OCI-LY7 (cell line): ENCODE results near the gene RAD51B. TPM values are rescaled to one million over a fixed set of nuclear protein-coding genes. Genes with fewer than 3 reads are reported as not detected.
"Not testable (repeated sequence)": the region's sequence is repeated elsewhere in the genome, so short reads cannot be mapped to it uniquely, and the experiment has no call there.

Experiments
- BruUV-seq: library from RNA; stranded (reverse); fragments of 400-500 nt; replicated peaks from 2 replicates; lab custom pipeline; 2021; lab: Mats Ljungman, UMichigan
- CTCF ChIA-PET: fragments of 300-600 bp; sonication (Branson Sonifier 250); formaldehyde crosslinking; loops from one replicate; lab custom pipeline; 2022; ENCODE audit warnings: antibody characterized with exemption; ENCODE audit not compliant: unreplicated experiment; lab: Charles Lee
- POLR2A ChIA-PET: fragments of 300-600 bp; sonication (Branson Sonifier 250); formaldehyde crosslinking; loops from one replicate; lab custom pipeline; 2022; ENCODE audit warnings: antibody characterized with exemption; lab: Charles Lee
- DNase-seq: peaks from one replicate; pipeline ENCODE4 v3.0.0-alpha.2; 2015; ENCODE audit warnings: low spot score
- H2AFZ ChIP-seq: fragments of 200-600 bp; sonication (generic), shearing (Covaris generic); 2 replicates; pipeline ENCODE4 v1.6.1; 2014; ENCODE audit warnings: mild to moderate bottlenecking, antibody characterized with exemption, low read length, moderate library complexity
- H3K27ac ChIP-seq: fragments of 200-600 bp; sonication (generic); 2 replicates; pipeline ENCODE4 v1.5.1; 2014; ENCODE audit warnings: mixed run types, low read depth, mild to moderate bottlenecking, moderate library complexity, low read length, inconsistent platforms; ENCODE audit not compliant: poor library complexity, severe bottlenecking
- H3K36me3 ChIP-seq: fragments of 200-600 bp; sonication (generic); 2 replicates; pipeline ENCODE4 v1.6.1; 2014; ENCODE audit warnings: mild to moderate bottlenecking, antibody characterized with exemption, low read length, moderate library complexity, mixed read lengths; ENCODE audit not compliant: insufficient read depth
- H3K4me1 ChIP-seq: fragments of 200-600 bp; sonication (generic); 2 replicates; pipeline ENCODE4 v1.5.1; 2014; ENCODE audit warnings: mild to moderate bottlenecking, low read length; ENCODE audit not compliant: insufficient read depth, poor library complexity, severe bottlenecking
- H3K4me2 ChIP-seq: fragments of 200-600 bp; sonication (generic); 2 replicates; pipeline ENCODE4 v1.6.1; 2014; ENCODE audit warnings: mild to moderate bottlenecking, low read length
- H3K4me3 ChIP-seq: fragments of 200-600 bp; sonication (generic); 2 replicates; pipeline ENCODE4 v1.5.1; 2014; ENCODE audit warnings: mild to moderate bottlenecking, low read depth, low read length; ENCODE audit not compliant: poor library complexity, severe bottlenecking
- H3K79me2 ChIP-seq: fragments of 200-600 bp; sonication (generic); 2 replicates; pipeline ENCODE4 v1.6.1; 2016; ENCODE audit warnings: low read depth, mild to moderate bottlenecking, low read length, moderate library complexity, mixed read lengths; ENCODE audit not compliant: insufficient read depth
- H3K9me2 ChIP-seq: fragments of 200-600 bp; sonication (generic); 2 replicates; pipeline ENCODE4 v1.6.1; 2016; ENCODE audit warnings: mild to moderate bottlenecking, low read length, mixed read lengths; ENCODE audit not compliant: insufficient read depth
- H3K9me3 ChIP-seq: fragments of 200-600 bp; sonication (generic); 2 replicates; pipeline ENCODE4 v1.6.1; 2014; ENCODE audit warnings: mild to moderate bottlenecking, mixed run types, low read length, mixed read lengths
- H4K20me1 ChIP-seq: fragments of 200-600 bp; sonication (generic); 2 replicates; pipeline ENCODE4 v1.6.1; 2014; ENCODE audit warnings: mild to moderate bottlenecking, antibody characterized with exemption, low read length, moderate library complexity, mixed read lengths; ENCODE audit not compliant: insufficient read depth
- EZH2phosphoT487 ChIP-seq: fragments of 200-600 bp; sonication (generic); IDR thresholded peaks from 2 replicates; pipeline ENCODE4 v1.6.1; 2018; ENCODE audit warnings: low read depth, borderline replicate concordance, mild to moderate bottlenecking, mixed run types, antibody characterized with exemption, low read length, moderate library complexity, mixed read lengths
- intact Hi-C: fragments of 100-400 bp; cut with micrococcal nuclease; formaldehyde crosslinking; loops from one replicate; pipeline ENCODE4 v1.10.0; 2022; ENCODE audit not compliant: unreplicated experiment
- total RNA-seq, 2 experiments: library from RNA; depleted of rRNA in 1 of 2; stranded (reverse); fragments of >200 nt in 1 of 2; shearing (Covaris generic) in 1 of 2; gene quantifications; 2 replicates each; pipeline ENCODE4 v1.2.3, GENCODE V29; 2014 to 2022
- TF ChIP-seq, protein P1 (sequence below): fragments of 200-600 bp; sonication (generic); conservative IDR thresholded peaks from 2 replicates; pipeline ENCODE4 v1.5.1; 2014; ENCODE audit warnings: mild to moderate bottlenecking, antibody characterized with exemption, low read length, moderate library complexity, mixed read lengths

RAD51B gene
- total RNA-seq, 2 experiments from 2014 or later = 41.4 to 89.9 TPM

DNA sequence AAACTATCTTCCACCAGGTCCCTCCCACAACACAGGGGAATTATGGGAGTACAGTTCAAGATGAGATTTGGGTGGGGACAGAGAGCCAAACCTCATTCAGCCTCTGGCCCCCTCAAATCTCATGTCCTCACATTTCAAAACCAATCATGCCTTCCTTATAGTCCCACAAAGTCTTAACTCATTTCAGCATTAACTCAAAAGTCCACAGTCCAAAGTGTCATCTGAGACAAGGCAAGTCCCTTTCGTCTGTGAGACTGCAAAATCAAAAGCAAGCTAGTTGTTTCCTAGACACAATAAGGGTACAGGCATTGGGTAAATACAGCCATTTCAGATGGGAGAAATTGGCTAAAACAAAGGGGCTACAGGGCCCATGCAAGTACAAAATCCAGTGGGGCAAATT, 147.6 kb downstream of the RAD51B start:
- CTCF ChIA-PET = no interaction called here
- intact Hi-C loops = no loop called here

DNA sequence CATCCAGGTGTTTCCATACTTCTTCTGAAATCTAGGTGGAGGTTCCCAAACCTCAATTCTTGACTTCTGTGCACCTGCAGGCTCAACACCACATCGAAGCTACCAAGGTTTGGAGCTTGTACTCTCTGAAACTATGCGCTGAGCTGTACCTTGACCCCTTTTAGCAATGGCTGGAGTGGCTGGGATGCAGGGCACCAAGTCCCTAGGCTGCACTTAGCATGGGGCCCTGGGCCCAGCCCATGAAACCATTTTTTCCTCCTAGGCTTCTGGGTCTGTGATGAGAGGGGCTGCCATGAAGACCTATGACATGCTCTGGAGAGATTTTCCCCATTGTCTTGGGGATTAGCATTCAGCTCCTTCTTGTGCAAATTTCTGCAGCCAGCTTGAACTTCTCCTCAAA, 148.4 kb downstream of the RAD51B start:
- not testable (repeated sequence) for H2AFZ ChIP-seq, BruUV-seq

More for the DNA sequence above, 147.6 kb downstream of the RAD51B start:
- H4K20me1 ChIP-seq = no peaks in the 10 kb centered on the region
- no peaks in the 10 kb centered on the region for H3K79me2 ChIP-seq
- POLR2A ChIA-PET = no interaction called here
- H3K36me3 ChIP-seq = peaks cover 5% of the 10 kb centered on the region; the same call in 1 of the 2 replicates
- DNase-seq = no peak
- H3K9me3 ChIP-seq = no peaks in the 10 kb centered on the region
- peaks cover 7% of the 10 kb centered on the region for H3K4me1 ChIP-seq
- no peak overlapping the region for H3K4me2 ChIP-seq
- no TSS peak for BruUV-seq
- TF ChIP-seq, protein P1, sequence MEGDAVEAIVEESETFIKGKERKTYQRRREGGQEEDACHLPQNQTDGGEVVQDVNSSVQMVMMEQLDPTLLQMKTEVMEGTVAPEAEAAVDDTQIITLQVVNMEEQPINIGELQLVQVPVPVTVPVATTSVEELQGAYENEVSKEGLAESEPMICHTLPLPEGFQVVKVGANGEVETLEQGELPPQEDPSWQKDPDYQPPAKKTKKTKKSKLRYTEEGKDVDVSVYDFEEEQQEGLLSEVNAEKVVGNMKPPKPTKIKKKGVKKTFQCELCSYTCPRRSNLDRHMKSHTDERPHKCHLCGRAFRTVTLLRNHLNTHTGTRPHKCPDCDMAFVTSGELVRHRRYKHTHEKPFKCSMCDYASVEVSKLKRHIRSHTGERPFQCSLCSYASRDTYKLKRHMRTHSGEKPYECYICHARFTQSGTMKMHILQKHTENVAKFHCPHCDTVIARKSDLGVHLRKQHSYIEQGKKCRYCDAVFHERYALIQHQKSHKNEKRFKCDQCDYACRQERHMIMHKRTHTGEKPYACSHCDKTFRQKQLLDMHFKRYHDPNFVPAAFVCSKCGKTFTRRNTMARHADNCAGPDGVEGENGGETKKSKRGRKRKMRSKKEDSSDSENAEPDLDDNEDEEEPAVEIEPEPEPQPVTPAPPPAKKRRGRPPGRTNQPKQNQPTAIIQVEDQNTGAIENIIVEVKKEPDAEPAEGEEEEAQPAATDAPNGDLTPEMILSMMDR = no peak
- TF ChIP-seq EZH2phosphoT487 = no peak
- no peak overlapping the region for H3K4me3 ChIP-seq
- no peak overlapping the region for H3K27ac ChIP-seq
- H2AFZ ChIP-seq = no peak overlapping the region
- no peaks in the 10 kb centered on the region for H3K9me2 ChIP-seq

DNA sequence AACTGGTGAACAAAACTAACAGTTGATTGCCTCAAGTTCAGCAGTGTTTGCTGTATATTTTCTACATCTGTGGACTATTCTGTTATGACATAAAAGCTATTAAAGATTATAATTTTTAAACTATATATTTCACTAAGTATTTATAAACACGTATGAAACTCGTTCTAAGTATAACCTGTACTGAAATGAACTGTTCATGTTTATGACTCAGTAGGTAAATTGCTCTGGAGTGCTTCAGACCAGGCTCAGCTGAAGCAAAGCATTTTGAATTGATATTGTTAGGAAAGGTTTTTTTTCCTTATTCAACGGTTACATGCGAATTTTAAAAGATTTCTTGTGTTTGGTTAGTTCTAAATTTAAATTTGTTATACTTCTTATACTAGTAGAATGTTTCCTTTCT, 151.3 kb downstream of the RAD51B start:
- intact Hi-C loops = no loop called here
- no peaks in the 10 kb centered on the region for H4K20me1 ChIP-seq
- no peak overlapping the region for H2AFZ ChIP-seq
- no peak overlapping the region for H3K4me3 ChIP-seq
- ChIA-PET CTCF (no interaction called here), POLR2A (interaction anchor here (1.1 kb wide), 1 partner anchor 12 kb away, joined by 3 read pairs; no protein-coding TSS in a partner anchor)
- peaks cover 5% of the 10 kb centered on the region; the same call in 1 of the 2 replicates for H3K36me3 ChIP-seq
- no peaks in the 10 kb centered on the region for H3K79me2 ChIP-seq
- H3K9me2 ChIP-seq = no peaks in the 10 kb centered on the region
- TF ChIP-seq, protein P1 = no peak
- no peak for TF ChIP-seq EZH2phosphoT487
- H3K9me3 ChIP-seq = no peaks in the 10 kb centered on the region
- H3K4me1 ChIP-seq = no peaks in the 10 kb centered on the region
- BruUV-seq = no TSS peak
- H3K27ac ChIP-seq = no peak overlapping the region
- DNase-seq = no peak
- H3K4me2 ChIP-seq = no peak overlapping the region

More for the DNA sequence above, 148.4 kb downstream of the RAD51B start:
- H3K27ac ChIP-seq, H3K9me2 ChIP-seq, H3K79me2 ChIP-seq, H4K20me1 ChIP-seq, H3K36me3 ChIP-seq, H3K4me3 ChIP-seq, H3K4me1 ChIP-seq, CTCF ChIA-PET, H3K9me3 ChIP-seq, POLR2A ChIA-PET, intact Hi-C loops, DNase-seq, H3K4me2 ChIP-seq: not testable (repeated sequence)
